Measurements from ENCODE around the gene CHDH.

CHDH gene

GRCh38 chr3:53806182-53807116, 39.8 kb downstream of the CHDH start:
- H3K27ac ChIP-seq (ENCODE audit: poor library complexity, severe bottlenecking) = no peak overlapping the region
- DNase-seq (ENCODE audit: low spot score) = no peak
- ATAC-seq (ENCODE audit: low read depth) = peak; percentile 22; the same call in 2 of the 3 replicates

GRCh38 chr3:53805463-53806159, 40.6 kb downstream of the CHDH start:
- no peak for TF ChIP-seq CTCF (IDR thresholded peaks at IDR 0.05; ENCODE audit: poor library complexity, severe bottlenecking)
- ATAC-seq (ENCODE audit: low read depth) = no peak
- H3K27me3 ChIP-seq (ENCODE audit: insufficient read depth, poor library complexity, severe bottlenecking) = no peaks in the 10 kb centered on the region
- no peak overlapping the region for H3K4me3 ChIP-seq (ENCODE audit: severe bottlenecking)
- DNase-seq (ENCODE audit: low spot score) = no peak
- H3K27ac ChIP-seq (ENCODE audit: poor library complexity, severe bottlenecking) = no peak overlapping the region
- H3K9me3 ChIP-seq (ENCODE audit: severe bottlenecking) = no peaks in the 10 kb centered on the region
- H3K36me3 ChIP-seq (ENCODE audit: low read depth) = no peaks in the 10 kb centered on the region
- H3K4me1 ChIP-seq (ENCODE audit: insufficient read depth, poor library complexity, severe bottlenecking) = no peaks in the 10 kb centered on the region

More at GRCh38 chr3:53806182-53807116, 39.8 kb downstream of the CHDH start:
- Histone ChIP-seq H3K4me1 (ENCODE audit: insufficient read depth, poor library complexity, severe bottlenecking) (no peaks in the 10 kb centered on the region), H3K36me3 (ENCODE audit: low read depth) (no peaks in the 10 kb centered on the region), H3K9me3 (ENCODE audit: severe bottlenecking) (no peaks in the 10 kb centered on the region), H3K4me3 (ENCODE audit: severe bottlenecking) (no peak overlapping the region), H3K27me3 (ENCODE audit: insufficient read depth, poor library complexity, severe bottlenecking) (no peaks in the 10 kb centered on the region)
- TF ChIP-seq CTCF (IDR thresholded peaks at IDR 0.05; ENCODE audit: poor library complexity, severe bottlenecking) = no peak

GRCh38 chr3:53804697-53805462, 41.3 kb downstream of the CHDH start:
- Histone ChIP-seq H3K4me1 (ENCODE audit: insufficient read depth, poor library complexity, severe bottlenecking) (no peaks in the 10 kb centered on the region), H3K4me3 (ENCODE audit: severe bottlenecking) (no peak overlapping the region), H3K27me3 (ENCODE audit: insufficient read depth, poor library complexity, severe bottlenecking) (no peaks in the 10 kb centered on the region), H3K27ac (ENCODE audit: poor library complexity, severe bottlenecking) (no peak overlapping the region), H3K9me3 (ENCODE audit: severe bottlenecking) (no peaks in the 10 kb centered on the region), H3K36me3 (ENCODE audit: low read depth) (no peaks in the 10 kb centered on the region)
- TF ChIP-seq CTCF (IDR thresholded peaks at IDR 0.05; ENCODE audit: poor library complexity, severe bottlenecking) = no peak
- DNase-seq (ENCODE audit: low spot score) (no peak), ATAC-seq (ENCODE audit: low read depth) (peak; percentile 80)

- H3K27me3 ChIP-seq (ENCODE audit: insufficient read depth, poor library complexity, severe bottlenecking) = no peaks in the 10 kb centered on the region
- H3K4me3 ChIP-seq (ENCODE audit: severe bottlenecking) = no peak overlapping the region
- H3K36me3 ChIP-seq (ENCODE audit: low read depth) = no peaks in the 10 kb centered on the region
- no peak for TF ChIP-seq CTCF (IDR thresholded peaks at IDR 0.05; ENCODE audit: poor library complexity, severe bottlenecking)
- ATAC-seq (ENCODE audit: low read depth) (no peak), DNase-seq (ENCODE audit: low spot score) (no peak)
- H3K4me1 ChIP-seq (ENCODE audit: insufficient read depth, poor library complexity, severe bottlenecking) = no peaks in the 10 kb centered on the region
- no peaks in the 10 kb centered on the region for H3K9me3 ChIP-seq (ENCODE audit: severe bottlenecking)
- H3K27ac ChIP-seq (ENCODE audit: poor library complexity, severe bottlenecking) = no peak overlapping the region
Measured at GRCh38 chr3:53803816-53804695, 42.2 kb downstream of the CHDH start.
